H9 (cell line): ENCODE measurements around the gene VEGFC. TPM values are rescaled to one million over a fixed set of nuclear protein-coding genes. Genes with fewer than 3 reads are reported as not detected.

ENCODE experiments used
- DNase-seq: peaks from one replicate; pipeline ENCODE4 v3.0.0-alpha.2; 2017
- H2AFZ ChIP-seq: one replicate; pipeline ENCODE4 v1.6.1; 2013; ENCODE audit warnings: mild to moderate bottlenecking, low read length, control low read depth, moderate library complexity
- H2AK5ac ChIP-seq: 2 replicates; pipeline ENCODE4 v1.6.1; 2013; ENCODE audit warnings: low read length, control low read depth, mixed read lengths; ENCODE audit not compliant: insufficient read length
- H2BK120ac ChIP-seq: one replicate; pipeline ENCODE4 v1.6.1; 2013; ENCODE audit warnings: low read depth, mild to moderate bottlenecking, low read length, control low read depth, inconsistent platforms; ENCODE audit not compliant: poor library complexity, severe bottlenecking
- H2BK12ac ChIP-seq: 2 replicates; pipeline ENCODE4 v1.6.1; 2013; ENCODE audit warnings: low read length, control low read depth, mixed read lengths, low read depth; ENCODE audit not compliant: insufficient read length
- H2BK15ac ChIP-seq: 2 replicates; pipeline ENCODE4 v1.6.1; 2013; ENCODE audit warnings: low read depth, low read length, control low read depth
- H2BK20ac ChIP-seq: one replicate; pipeline ENCODE4 v1.6.1; 2013; ENCODE audit warnings: low read depth, mild to moderate bottlenecking, low read length, control low read depth, inconsistent platforms; ENCODE audit not compliant: poor library complexity, severe bottlenecking
- H2BK5ac ChIP-seq: 2 replicates; pipeline ENCODE4 v1.6.1; 2013; ENCODE audit warnings: low read length, control low read depth, mixed read lengths; ENCODE audit not compliant: insufficient read length
- H3K14ac ChIP-seq: 2 replicates; pipeline ENCODE4 v1.6.1; 2013; ENCODE audit warnings: low read length, control low read depth; ENCODE audit not compliant: insufficient read depth
- H3K18ac ChIP-seq: 2 replicates; pipeline ENCODE4 v1.6.1; 2013; ENCODE audit warnings: low read depth, mild to moderate bottlenecking, mixed read lengths, low read length, control low read depth; ENCODE audit not compliant: insufficient read length
- H3K23ac ChIP-seq: 2 replicates; pipeline ENCODE4 v1.6.1; 2013; ENCODE audit warnings: low read length, control low read depth, mixed read lengths, low read depth; ENCODE audit not compliant: insufficient read length
- H3K23me2 ChIP-seq: 2 replicates; pipeline ENCODE4 v1.6.1; 2013; ENCODE audit warnings: low read depth, mild to moderate bottlenecking, mixed read lengths, low read length, control low read depth; ENCODE audit not compliant: insufficient read length, poor library complexity, severe bottlenecking
- H3K27ac ChIP-seq: 2 replicates; pipeline ENCODE4 v1.5.1; 2013; ENCODE audit warnings: low read length, control low read depth, mixed read lengths, low read depth; ENCODE audit not compliant: insufficient read length
- H3K27me3 ChIP-seq: 2 replicates; pipeline ENCODE4 v1.6.1; 2013; ENCODE audit warnings: low read length, control low read depth, inconsistent platforms; ENCODE audit not compliant: insufficient read depth
- H3K4ac ChIP-seq: 2 replicates; pipeline ENCODE4 v1.6.1; 2013; ENCODE audit warnings: low read depth, mild to moderate bottlenecking, control low read depth, inconsistent platforms, low read length, moderate library complexity
- H3K4me1 ChIP-seq: 2 replicates; pipeline ENCODE4 v1.6.1; 2013; ENCODE audit warnings: low read length, control low read depth, inconsistent platforms; ENCODE audit not compliant: insufficient read depth
- H3K4me2 ChIP-seq: 2 replicates; pipeline ENCODE4 v1.6.1; 2013; ENCODE audit warnings: low read length, control low read depth, mixed read lengths; ENCODE audit not compliant: insufficient read length, insufficient read depth
- H3K56ac ChIP-seq: 2 replicates; pipeline ENCODE4 v1.6.1; 2013; ENCODE audit warnings: low read depth, mild to moderate bottlenecking, mixed read lengths, low read length, control low read depth; ENCODE audit not compliant: insufficient read length
- H3K79me1 ChIP-seq: 2 replicates; pipeline ENCODE4 v1.6.1; 2013; ENCODE audit warnings: low read depth, mild to moderate bottlenecking, moderate library complexity, low read length, control low read depth, inconsistent platforms; ENCODE audit not compliant: insufficient read depth, poor library complexity, severe bottlenecking
- H3K79me2 ChIP-seq: 2 replicates; pipeline ENCODE4 v1.6.1; 2013; ENCODE audit warnings: low read length, control low read depth, inconsistent platforms; ENCODE audit not compliant: insufficient read depth
- H3K9ac ChIP-seq: 2 replicates; pipeline ENCODE4 v1.6.1; 2013; ENCODE audit warnings: low read length, control low read depth, mixed read lengths; ENCODE audit not compliant: insufficient read length; ENCODE audit errors: extremely low read depth
- H3K9me3 ChIP-seq: one replicate; pipeline ENCODE4 v1.6.1; 2013; ENCODE audit warnings: low read depth, low read length, inconsistent platforms; ENCODE audit not compliant: control insufficient read depth
- H3T11ph ChIP-seq: one replicate; pipeline ENCODE4 v1.6.1; 2013; ENCODE audit warnings: mild to moderate bottlenecking, low read length, control low read depth, inconsistent platforms
- H4K20me1 ChIP-seq: one replicate; pipeline ENCODE4 v1.6.1; 2013; ENCODE audit not compliant: control insufficient read depth, insufficient read length, insufficient read depth
- H4K5ac ChIP-seq: 2 replicates; pipeline ENCODE4 v1.6.1; 2013; ENCODE audit warnings: low read depth, mild to moderate bottlenecking, mixed read lengths, low read length, control low read depth; ENCODE audit not compliant: insufficient read length
- H4K8ac ChIP-seq: replicated peaks from 2 replicates; pipeline ENCODE4 v1.6.1; 2013; ENCODE audit warnings: low read length, control low read depth, mixed read lengths, low read depth; ENCODE audit not compliant: insufficient read length
- H4K91ac ChIP-seq: 2 replicates; pipeline ENCODE4 v1.6.1; 2013; ENCODE audit warnings: low read depth, mild to moderate bottlenecking, moderate library complexity, mixed read lengths, low read length, control low read depth; ENCODE audit not compliant: insufficient read length
- H3K27ac Mint-ChIP-seq, 3 experiments: 2 replicates in 2 of 3; 3 replicates in 1 of 3; pipeline ENCODE4 v1.8.0; 2020 to 2021; ENCODE audit warnings: mixed read lengths in 3 of 3, mild to moderate bottlenecking in 1 of 3, moderate library complexity in 1 of 3
- H3K27me3 Mint-ChIP-seq: 2 replicates; pipeline ENCODE4 v1.8.0; 2021; ENCODE audit warnings: low read depth, mild to moderate bottlenecking, moderate library complexity, mixed read lengths
- H3K36me3 Mint-ChIP-seq, 3 experiments: 2 replicates in 2 of 3; 3 replicates in 1 of 3; pipeline ENCODE4 v1.8.0; 2020 to 2021; ENCODE audit warnings: low read depth in 3 of 3, mixed read lengths in 3 of 3; ENCODE audit not compliant: insufficient read depth in 1 of 3
- H3K4me1 Mint-ChIP-seq, 2 experiments: 2 replicates each; pipeline ENCODE4 v1.8.0; 2020; ENCODE audit warnings: mixed read lengths in 2 of 2
- H3K4me3 Mint-ChIP-seq, 2 experiments: 2 replicates in 1 of 2; 3 replicates in 1 of 2; pipeline ENCODE4 v1.8.0; 2020 to 2021; ENCODE audit warnings: mild to moderate bottlenecking in 2 of 2, mixed read lengths in 2 of 2, moderate library complexity in 1 of 2
- H3K9me3 Mint-ChIP-seq, 2 experiments: 2 replicates in 1 of 2; 3 replicates in 1 of 2; pipeline ENCODE4 v1.8.0; 2020; ENCODE audit warnings: mild to moderate bottlenecking in 2 of 2, mixed read lengths in 2 of 2, moderate library complexity in 1 of 2
- CTCF ChIP-seq: fragments of 200-600 bp; sonication (generic); conservative IDR thresholded peaks from 3 replicates; pipeline ENCODE4 v1.8.0; 2021; ENCODE audit warnings: antibody characterized with exemption, mild to moderate bottlenecking
- WGBS: extraction: QIAGEN DNeasy Blood & Tissue Kit; methylation state at CpG from one replicate; pipeline ENCODE4 v1.1.7; 2013; ENCODE audit warnings: missing lambda C conversion rate, low lambda C conversion rate, mixed read lengths; ENCODE audit not compliant: insufficient read length; ENCODE audit errors: extremely low coverage; 5-methylcytosine and 5-hydroxymethylcytosine counted together
- total RNA-seq: library from RNA; stranded (reverse); gene quantifications from 2 replicates; pipeline ENCODE4 v1.2.1, GENCODE V29; 2021

VEGFC gene
- total RNA-seq, 1 experiment from 2014 or later = 0.46 TPM

- DNase-seq = no peak
- no peaks in the 10 kb centered on the region for H3K27me3 ChIP-seq
- H3K36me3 Mint-ChIP-seq = no peaks in the 10 kb centered on the region
Measured at GRCh38 chr4:176798540-176798939, 5.8 kb upstream of the VEGFC start.

More at GRCh38 chr4:176798540-176798939, 5.8 kb upstream of the VEGFC start:
- H3K4me1 Mint-ChIP-seq = no peaks in the 10 kb centered on the region
- Histone ChIP-seq H3K4ac (no peak overlapping the region), H3K23me2 (no peaks in the 10 kb centered on the region), H3K18ac (no peak overlapping the region), H3K4me1 (no peaks in the 10 kb centered on the region), H3K4me2 (no peak overlapping the region), H3K56ac (no peak overlapping the region), H3K14ac (no peak overlapping the region), H2BK15ac (no peak overlapping the region), H2BK12ac (no peak overlapping the region), H4K8ac (no peak overlapping the region), H4K91ac (no peak overlapping the region), H3K27ac (no peak overlapping the region), H4K20me1 (no peaks in the 10 kb centered on the region), H2AK5ac (no peak overlapping the region), H2AFZ (no peak overlapping the region), H3K9ac (no peak overlapping the region), H3K79me2 (no peaks in the 10 kb centered on the region), H3K79me1 (no peaks in the 10 kb centered on the region), H2BK120ac (no peak overlapping the region), H3K23ac (no peak overlapping the region), H3T11ph (no peak overlapping the region), H3K9me3 (no peaks in the 10 kb centered on the region), H4K5ac (no peak overlapping the region), H2BK20ac (no peak overlapping the region), H2BK5ac (no peak overlapping the region)
- no peak for TF ChIP-seq CTCF
- no peaks in the 10 kb centered on the region for H3K9me3 Mint-ChIP-seq
- H3K4me3 Mint-ChIP-seq = no peak overlapping the region
- WGBS = no CpG with 5 or more reads among the region's 1 CpG
- H3K27me3 Mint-ChIP-seq = peaks cover 19% of the 10 kb centered on the region
- no peak overlapping the region for H3K27ac Mint-ChIP-seq
